Hair follicle dermal papilla cell (primary cell): ENCODE measurements around the gene LRRK2. TPM values are rescaled to one million over a fixed set of nuclear protein-coding genes. Genes with fewer than 3 reads are reported as not detected.

Experiments used
- total RNA-seq: library from RNA; depleted of rRNA; stranded (reverse); fragments of >200 nt; gene quantifications from 2 replicates; pipeline ENCODE4 v1.2.3, GENCODE V29; 2012

The LRRK2 gene
- 6.4 and 8.9 TPM in 2 replicates for total RNA-seq

GRCh38 chr12:40224439-40225291 lies at the start of gene LRRK2:
Gene LRRK2 (plus strand): TSS chr12:40224997. CDS start chr12:40225132, 135 bp downstream.

Other genes starting within 250 kb of the LRRK2 start
- 14.6 and 17.7 TPM in 2 replicates for gene SLC2A13, start 118.9 kb upstream of the LRRK2 start, total RNA-seq